HG02885 (cell line): ENCODE results near the gene APBA1.
A peak's percentile ranks its signal among the peaks of the same experiment; 100 is the strongest.

Experiments
- ATAC-seq: cut with Tn5 transposase; IDR thresholded peaks from one replicate; pipeline ENCODE4 v1.9.1; 2021; ENCODE audit warnings: mild to moderate bottlenecking; ENCODE audit not compliant: unreplicated experiment, poor library complexity

The APBA1 gene

DNA sequence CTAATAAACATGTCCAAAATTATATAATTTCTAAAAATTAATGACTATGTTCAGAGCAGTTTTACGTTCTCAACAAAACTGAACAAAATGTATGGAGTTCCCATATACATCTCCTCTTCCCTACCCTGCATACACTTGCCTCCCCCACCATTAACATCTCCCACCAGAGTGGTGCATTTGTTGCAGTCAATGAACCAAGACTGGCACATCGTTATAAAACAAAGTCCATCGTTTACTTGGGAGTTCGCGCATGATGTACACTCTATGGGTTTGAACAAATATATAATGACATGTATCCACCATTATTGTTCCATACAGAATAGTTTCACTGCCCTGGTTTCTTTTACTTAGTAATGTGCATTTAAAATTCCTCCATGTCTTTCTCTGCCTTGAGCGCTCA lies 130.1 kb downstream of the APBA1 start:
- ATAC-seq, result no peak

DNA sequence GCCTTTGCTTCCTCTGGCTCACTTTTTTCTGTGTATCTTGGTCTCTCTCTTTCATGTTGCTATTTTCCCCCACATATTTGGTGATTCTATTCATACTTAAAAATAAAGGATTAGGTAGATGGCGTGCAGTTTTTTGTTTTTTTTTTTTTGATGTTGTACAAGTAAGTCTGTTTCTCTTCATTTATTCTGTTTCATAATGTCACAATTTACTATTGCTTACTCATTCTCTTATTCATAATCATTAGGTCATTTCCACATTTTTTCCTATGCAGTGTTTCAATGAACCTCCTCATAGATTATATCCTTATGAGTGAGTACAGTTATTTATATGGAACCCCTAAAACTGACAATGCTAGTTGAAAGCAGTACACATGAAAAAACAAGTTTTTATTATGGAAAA lies 136.3 kb downstream of the APBA1 start:
- no peak for ATAC-seq

DNA sequence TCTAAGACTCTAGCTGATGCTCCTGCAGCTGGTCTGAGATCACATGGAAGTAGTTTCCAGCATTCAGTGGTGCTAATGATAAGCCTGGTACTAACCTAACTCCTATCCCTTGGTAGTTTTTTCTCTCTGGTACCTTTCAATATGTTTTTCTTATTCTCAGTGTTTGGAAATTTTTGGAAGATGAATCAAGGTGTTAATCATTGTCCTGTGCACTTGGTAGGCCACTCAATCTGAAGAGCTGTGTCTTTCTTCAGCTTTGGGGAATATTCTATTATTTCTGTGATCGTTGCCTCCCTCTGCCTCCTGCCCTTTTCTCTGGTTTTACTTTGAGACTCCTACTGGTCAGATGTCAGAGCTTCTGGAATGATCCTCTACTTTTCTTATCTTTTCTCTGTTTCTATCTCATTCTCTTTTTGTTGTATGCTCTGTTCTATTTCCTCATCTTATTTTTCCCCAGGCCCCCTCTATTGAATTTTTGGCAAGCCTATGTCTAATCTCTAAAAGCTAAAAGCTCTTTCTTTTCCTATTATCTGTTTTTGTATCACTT lies 136.8 kb downstream of the APBA1 start:
- ATAC-seq, result no peak

DNA sequence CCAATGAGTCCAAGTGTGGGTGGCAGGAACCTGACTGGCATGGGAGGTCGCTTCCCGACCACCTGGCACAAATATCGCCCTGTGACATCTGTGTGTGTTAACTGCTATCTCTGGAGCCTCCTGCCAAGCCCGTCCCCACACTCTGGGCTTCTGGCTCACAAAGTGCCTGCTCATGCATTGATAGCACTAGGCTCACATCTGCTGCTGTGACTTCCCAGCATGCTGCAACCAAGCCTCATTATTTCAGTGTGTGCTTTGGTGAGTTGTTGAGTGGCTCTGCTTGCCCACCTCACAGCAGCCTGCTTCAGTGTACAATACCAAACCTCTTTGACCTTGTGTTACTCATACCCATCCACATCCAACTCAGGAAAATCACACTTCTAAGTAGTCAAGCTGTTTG lies 139.8 kb downstream of the APBA1 start:
- no peak for ATAC-seq

DNA sequence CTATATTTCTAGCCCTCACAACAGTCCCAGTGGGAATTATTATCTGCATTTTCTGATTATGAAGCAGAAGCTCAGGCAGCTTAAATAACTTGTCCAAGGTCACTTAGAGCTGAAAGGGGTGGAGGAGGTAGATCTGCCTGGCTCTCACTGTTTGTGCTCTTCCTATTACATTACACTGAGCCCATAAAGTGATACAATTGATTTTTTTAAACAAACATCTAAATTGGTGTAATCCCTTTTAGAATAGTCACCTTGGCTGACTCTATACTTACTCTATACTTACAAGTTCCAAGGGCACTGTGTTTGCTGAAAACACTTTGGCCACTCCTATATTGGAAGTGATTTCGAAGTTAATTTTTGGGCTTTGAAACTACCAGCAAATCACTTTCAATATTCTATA lies 144.7 kb downstream of the APBA1 start:
- no peak for ATAC-seq

DNA sequence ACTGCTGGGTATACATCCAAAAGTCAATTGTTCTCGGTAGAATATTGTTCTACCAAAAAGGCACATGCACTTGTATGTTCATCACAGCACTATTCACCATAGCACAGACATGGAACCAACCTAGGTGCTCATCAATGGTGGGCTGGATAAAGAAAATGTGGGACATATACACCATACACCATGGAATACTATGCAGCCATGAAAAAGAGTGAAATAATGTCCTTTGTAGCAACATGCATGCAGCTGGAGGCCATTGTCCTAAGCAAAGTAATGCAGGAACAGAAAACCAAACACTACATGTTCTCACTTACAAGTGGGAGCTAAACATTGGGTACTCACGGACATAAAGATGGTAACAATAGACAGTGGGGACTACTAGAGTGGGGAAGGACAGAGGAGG lies 145.5 kb downstream of the APBA1 start:
- ATAC-seq, result no peak

DNA sequence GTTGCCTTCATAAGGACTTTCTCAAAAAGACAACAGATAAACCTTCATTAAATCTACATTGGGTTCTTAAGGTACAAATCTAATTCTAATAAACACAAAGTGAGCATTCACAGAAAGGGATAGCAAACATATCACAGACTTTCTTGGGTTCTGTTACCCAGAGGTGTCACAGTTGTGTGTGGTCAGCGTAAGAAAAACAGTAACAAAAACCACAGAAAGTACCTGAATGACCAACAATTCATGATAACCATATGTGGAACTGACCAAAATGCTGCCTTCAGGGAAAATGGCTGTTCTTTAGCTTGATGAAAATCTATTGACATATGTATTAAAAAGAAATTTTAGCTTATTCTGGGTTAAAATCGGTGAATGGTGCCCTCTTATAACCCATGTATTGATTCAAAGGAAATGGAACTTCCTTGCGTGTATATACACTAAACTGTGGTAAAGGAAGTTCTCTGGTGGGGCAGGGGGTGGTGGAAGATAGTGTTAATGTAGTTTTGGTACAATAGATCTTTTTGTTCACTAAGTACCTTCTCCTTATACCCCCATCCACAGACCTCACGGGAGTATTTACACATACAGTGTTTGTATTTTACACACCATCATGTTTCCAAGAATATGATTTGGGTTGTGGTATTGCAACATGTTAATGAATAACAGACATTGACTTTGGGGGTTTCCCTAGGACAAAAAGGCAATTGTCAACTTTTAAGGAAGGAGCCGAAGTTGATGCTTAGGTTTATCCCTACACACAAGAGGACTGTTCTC lies 152.5 kb downstream of the APBA1 start:
- peak; percentile 89 for ATAC-seq

DNA sequence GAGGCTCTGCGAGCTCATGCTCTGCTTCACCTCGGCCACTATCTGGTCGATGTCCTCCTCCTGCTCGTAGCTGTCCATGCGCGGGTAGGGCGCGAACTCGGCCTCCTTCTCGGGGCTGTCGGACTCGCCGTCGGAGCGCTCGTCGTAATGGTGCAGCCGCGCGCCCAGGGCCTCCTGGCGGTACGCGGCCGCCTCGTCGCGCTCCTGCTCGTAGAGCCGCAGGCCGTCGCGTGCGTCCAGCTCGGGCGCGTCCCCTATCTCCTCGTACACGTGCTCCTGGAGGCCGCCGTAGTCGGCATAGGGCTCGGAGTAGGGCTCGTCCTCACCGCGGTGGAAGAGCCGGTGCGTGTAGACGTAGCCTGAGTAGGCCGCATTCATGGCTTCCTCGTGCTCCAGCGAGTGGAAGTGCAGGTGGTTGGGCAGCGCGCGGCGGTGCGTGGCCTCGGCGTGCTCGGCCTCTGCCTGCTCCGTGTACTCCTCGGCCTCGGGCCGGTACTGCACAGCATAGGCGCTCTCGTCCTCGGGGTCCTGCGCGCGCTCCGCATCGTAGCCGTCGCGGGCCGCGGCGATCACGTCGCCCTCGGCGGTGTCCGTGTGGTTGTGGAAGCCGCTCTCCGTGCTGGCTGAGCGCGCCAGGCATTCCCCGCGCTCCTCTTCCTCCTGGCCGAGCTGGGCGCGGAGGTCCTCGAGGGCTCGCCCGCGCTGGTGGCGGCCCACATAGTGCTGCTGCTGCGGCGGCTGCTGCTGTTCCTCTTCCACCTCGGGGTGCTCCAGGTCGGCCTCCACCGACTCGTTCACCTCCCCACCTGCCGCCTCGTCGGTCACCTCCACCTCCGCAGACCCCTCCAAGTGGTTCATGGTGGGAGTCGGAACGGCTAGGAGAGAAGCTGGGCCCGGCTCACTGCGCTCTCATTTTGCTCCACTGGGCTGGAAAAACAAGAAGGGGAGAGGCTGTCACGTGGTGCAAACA lies 155.5 kb downstream of the APBA1 start:
- no peak for ATAC-seq

DNA sequence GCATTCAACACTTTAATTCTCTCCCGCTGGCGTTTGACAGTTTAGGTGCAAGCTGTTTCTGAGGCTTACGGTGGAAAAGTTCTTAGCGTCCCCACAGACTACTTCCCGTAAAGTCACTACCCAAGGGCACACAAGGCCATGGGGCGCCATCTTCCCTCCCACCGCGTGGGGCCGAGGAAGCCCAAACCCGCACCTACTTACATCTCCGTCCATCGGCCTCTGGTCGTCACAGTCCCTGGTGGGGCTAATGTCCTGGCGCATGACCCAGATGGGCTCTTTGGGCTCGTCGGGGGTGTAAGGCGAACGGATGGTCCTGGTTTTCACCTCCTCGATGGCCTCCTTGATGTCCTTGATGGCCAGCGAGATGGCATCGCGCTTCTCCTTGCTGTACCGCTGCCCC lies 156.4 kb downstream of the APBA1 start:
- no peak for ATAC-seq

DNA sequence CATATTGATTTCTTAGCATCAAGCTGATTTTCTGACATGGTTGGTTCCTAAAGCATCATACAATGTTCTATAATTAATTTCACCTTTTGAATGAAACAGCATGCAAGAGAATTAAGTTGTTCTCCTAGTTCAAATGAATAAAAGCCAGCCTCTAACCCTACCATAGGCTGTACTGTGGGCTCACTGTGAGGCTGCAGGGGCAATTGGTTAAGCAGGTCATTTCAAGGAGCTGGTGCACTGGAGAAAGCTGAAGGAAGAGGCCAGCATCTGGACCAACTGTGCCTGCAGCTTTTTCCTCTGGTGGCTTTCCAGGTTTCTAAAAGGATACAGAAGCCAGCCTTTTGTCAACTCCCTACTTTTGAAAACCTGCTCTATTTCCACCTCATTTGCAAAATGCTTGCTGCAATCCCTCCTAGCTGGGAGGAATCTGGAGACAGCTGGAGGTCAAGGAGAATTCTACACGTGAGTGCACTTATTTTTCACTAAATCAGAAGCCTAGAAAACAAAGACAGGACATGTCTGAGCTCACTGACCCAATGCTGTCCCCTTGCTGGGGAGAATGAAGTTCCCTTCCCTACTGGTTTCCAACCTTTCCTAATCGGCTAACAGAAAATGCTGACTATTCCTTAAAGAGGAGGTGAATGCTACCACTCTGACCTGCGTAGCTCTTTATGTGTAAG lies 158.9 kb downstream of the APBA1 start:
- no peak for ATAC-seq

DNA sequence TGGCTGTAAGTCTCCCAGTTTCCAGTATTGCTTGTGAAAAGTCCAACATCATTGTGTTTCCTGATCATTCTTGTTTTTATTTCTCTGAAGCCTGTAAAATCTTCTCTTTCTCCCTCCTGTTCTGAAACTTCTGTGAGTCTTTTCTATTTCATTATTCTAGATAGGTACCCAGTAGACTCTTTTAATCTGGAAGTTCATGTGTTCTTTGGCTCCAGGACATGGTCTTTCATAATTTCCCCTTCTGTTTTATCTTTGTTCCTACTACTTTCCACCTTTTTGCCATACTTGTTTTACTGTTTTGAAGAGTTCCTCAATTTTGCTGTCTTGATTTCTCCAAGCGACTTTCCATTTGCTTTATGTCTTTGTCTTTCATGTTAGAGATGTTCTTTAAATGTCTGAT lies 168.1 kb downstream of the APBA1 start:
- no peak for ATAC-seq

DNA sequence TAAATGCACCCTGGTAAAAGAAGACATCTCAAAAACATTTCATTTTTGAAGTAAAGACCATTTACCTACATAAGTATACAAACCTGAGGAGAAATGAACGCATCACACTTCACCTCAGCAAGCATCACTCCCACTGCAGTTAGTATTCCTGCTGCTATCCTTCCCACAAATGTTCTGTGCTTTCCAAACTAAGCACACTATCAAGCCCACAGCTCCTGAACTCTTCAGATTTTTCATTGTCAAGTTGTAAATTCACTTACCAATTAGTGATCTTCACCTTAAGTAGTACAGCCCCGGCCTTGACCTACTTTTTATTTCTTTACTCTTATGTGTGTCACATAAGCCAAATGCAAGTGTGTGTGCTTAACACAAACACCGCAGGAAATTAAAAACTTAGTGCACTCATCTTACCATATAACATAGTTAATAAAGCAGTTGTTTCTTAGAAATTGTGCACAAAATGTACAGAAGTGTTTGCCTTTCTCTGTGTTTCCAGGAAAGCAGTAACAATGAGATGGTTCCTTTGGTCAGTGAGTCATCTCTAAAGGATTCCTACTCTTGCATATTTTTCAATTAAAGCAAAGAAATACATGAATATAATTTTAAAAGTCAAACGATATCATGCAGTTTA lies 169.4 kb downstream of the APBA1 start:
- ATAC-seq, result no peak

DNA sequence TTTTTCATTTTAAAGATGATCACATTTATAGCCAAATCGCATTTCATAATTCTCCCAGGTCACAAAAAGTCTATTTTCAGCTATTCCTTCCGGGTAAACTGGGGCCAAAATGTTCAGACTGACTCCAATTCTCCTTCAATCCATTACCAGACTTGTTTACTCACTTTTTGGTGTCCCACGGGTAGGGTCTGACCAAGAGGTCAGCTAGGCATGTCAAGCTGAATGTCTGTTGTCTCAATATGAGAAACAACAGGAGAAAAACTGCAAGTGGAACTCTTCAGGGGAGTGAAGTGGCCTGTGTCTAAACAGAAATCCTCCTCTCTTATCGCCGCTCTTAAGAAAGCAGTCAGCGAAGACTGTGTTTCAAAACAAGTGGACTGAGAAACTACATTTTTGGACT lies 171.3 kb downstream of the APBA1 start:
- ATAC-seq, result no peak

DNA sequence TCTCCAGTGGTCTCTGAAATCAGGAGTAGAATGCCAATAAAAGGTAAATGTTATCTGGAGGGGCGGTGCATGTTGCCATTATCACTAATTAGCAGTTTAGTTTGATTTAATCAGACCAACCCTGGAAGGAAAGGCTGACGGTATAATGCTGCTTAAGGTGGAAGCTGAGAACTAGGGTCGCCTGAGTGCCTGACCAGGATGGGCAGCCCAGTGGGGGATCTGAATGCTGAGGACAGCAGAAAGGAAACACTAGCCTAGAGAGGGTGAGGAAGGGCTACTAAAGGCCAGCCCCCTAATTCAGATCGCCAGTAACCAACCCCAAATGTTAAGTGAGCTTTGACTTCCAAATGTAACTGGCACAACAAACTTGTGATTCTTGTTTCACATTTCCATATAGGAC lies 172.2 kb downstream of the APBA1 start:
- no peak for ATAC-seq

DNA sequence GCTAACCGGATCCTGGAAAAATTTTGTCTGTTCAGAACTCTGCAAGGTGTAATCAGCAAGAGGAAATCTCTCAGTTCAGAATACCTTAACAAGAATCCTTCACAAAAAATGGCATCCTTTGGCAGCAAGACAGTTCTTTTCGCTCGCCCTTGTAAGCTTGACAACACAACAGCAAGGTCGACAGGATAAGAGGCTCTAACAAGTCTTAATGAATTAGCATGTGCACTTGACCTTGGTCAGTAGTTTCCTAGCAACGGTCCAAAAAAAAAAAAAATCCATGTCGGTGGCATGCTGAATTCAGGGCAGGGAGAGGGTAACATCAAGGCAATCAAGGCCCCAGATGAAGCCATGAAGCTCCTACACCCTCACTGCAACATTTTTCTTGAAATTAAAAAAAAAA lies 172.8 kb downstream of the APBA1 start:
- no peak for ATAC-seq

DNA sequence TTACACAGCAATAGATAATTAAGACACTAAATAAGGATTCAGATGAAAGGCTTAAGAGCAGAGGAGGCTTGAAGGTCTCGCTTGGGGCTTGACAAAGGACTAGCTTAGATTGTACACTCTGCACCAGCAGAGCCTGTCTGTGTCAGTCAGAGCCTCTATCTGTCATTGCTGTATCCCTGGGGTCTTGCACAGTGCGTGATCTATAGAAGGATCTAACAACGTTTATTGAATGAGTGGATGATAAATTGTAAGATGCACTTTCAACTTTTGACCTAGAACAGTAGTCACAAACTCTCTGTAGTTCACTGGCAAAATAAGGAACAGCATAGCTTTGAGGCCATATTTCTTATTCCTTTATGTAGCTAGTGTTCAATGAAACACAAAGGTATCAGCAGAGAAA lies 173.7 kb downstream of the APBA1 start:
- no peak for ATAC-seq

DNA sequence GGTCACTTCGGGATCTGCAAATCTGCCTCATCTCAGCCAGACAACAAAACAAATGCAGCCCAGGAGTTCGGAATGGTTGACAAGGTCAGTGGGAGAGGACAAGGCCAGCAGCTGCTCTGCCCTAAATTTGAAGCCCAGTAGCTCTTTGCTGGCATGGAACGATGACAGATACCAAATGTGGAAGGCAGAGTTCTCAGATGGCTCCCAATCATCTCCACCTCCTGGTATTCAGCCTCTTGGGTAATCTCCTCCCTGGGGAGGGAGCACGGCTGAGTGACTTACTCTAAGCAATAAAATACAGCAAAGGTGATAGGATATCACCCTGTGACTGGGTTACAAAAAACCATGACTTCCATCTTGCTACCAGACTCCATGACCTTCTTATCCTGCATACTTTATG lies 174.4 kb downstream of the APBA1 start:
- no peak for ATAC-seq

DNA sequence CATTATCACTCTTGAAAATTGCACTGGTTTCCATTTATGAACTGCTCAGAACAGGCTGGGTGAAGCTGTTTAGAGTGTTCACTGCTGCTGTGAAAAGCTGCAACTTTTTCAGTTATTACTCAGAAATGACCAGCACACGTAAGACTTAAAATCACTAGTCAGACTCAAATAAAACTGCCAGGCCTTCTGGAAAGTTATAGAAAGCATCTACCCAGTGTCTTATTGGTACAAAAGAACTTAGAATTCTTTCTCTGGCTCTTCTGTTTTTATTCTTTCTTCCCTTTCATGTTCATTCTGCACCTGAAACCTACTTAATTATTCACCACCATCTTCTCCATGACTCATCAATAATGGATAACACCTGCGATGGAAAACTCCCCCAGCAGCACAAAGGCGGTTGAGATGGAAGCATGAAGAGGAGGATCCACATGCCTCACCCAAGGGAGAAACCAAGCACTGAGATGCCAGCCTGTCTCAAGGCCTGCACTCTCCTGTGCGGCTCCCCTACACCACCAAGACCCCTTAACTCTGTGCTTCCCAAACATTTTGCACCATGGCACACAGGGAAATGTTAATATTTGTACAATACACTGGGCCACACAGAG lies 175.2 kb downstream of the APBA1 start:
- ATAC-seq, result no peak

DNA sequence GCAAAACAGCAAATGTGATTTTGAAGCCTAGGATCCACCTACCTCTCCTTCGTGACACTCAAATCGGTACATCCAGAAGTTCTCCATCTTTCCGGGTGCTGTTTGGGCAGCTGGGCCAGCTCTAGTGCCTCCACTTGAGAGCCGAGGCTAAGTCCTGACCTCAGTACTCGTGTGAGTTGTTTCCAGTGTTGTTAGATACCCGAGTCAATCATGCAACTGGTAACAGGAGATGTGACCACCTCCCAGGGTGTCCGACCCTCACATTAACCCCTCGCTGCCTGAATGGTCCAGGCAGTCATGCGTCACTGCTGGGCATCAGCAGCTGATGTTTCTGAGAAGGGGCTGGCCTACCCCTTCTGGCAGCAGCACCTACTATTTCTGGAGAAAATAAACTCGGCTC lies 176.9 kb downstream of the APBA1 start:
- no peak for ATAC-seq

DNA sequence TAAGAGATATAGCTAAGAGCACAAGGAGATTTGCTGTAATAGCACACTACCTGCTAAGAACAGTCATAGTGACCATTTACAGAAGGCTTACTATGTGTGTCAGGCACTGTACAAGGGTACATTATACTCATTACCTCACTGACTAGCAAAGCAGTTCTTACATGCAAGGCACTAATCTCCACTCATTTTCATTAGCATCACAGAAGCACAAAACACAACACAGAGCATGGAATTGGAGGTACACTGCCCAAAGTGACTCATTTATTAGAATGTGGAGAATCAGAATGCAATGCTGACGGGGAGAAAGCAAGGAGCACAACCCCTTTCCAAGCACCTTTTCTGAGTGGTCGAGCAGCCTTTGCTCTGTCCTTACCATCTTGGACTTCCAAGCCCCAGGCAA lies 177.4 kb downstream of the APBA1 start:
- no peak for ATAC-seq
